HEK293 (cell line): ENCODE measurements around the gene AQP6.
A peak's percentile ranks its signal among the peaks of the same experiment; 100 is the strongest.

Source experiments
- ATF2 ChIP-seq: fragments of 450-650 bp; formaldehyde crosslinking; IDR thresholded peaks from 2 replicates; pipeline ENCODE4 v1.5.1; 2016; ENCODE audit warnings: missing biosample characterization, missing genetic modification characterization, low read depth
- GFI1B ChIP-seq: fragments of 450-650 bp; formaldehyde crosslinking; IDR thresholded peaks from 2 replicates; pipeline ENCODE4 v1.5.1; 2016; ENCODE audit warnings: missing biosample characterization, missing genetic modification characterization
- GLIS1 ChIP-seq: fragments of 450-650 bp; formaldehyde crosslinking; IDR thresholded peaks from 2 replicates; pipeline ENCODE4 v1.5.1; 2016; ENCODE audit warnings: missing biosample characterization, missing genetic modification characterization
- GLIS2 ChIP-seq: fragments of 450-650 bp; formaldehyde crosslinking; IDR thresholded peaks from 2 replicates; pipeline ENCODE4 v1.5.1; 2016; ENCODE audit warnings: missing biosample characterization, missing genetic modification characterization
- HOXC10 ChIP-seq: sonication (generic); formaldehyde crosslinking; IDR thresholded peaks from 2 replicates; pipeline ENCODE4 v1.8.1; 2023; ENCODE audit warnings: mild to moderate bottlenecking, missing genetic modification reagents
- KLF1 ChIP-seq: fragments of 450-650 bp; formaldehyde crosslinking; IDR thresholded peaks from 2 replicates; pipeline ENCODE4 v1.5.1; 2016; ENCODE audit warnings: missing biosample characterization, missing genetic modification characterization
- KLF9 ChIP-seq: fragments of 450-650 bp; formaldehyde crosslinking; IDR thresholded peaks from 2 replicates; pipeline ENCODE4 v1.5.1; 2016; ENCODE audit warnings: missing biosample characterization, missing genetic modification characterization, low read depth
- MZF1 ChIP-seq: fragments of 450-650 bp; formaldehyde crosslinking; IDR thresholded peaks from 2 replicates; pipeline ENCODE4 v1.5.1; 2017; ENCODE audit warnings: missing biosample characterization, missing genetic modification characterization, borderline replicate concordance
- PRDM10 ChIP-seq: fragments of 450-650 bp; formaldehyde crosslinking; IDR thresholded peaks from 2 replicates; pipeline ENCODE4 v1.5.1; 2016; ENCODE audit warnings: missing biosample characterization, missing genetic modification characterization
- ZBTB7A ChIP-seq: fragments of 450-650 bp; formaldehyde crosslinking; IDR thresholded peaks from 2 replicates; pipeline ENCODE4 v1.5.1; 2016; ENCODE audit warnings: low read depth, missing biosample characterization, missing genetic modification characterization
- ZFP69B ChIP-seq: fragments of 450-650 bp; formaldehyde crosslinking; IDR thresholded peaks from 2 replicates; pipeline ENCODE4 v1.5.1; 2016; ENCODE audit warnings: missing biosample characterization, missing genetic modification characterization
- ZNF146 ChIP-seq: fragments of 450-650 bp; formaldehyde crosslinking; IDR thresholded peaks from 2 replicates; pipeline ENCODE4 v1.5.1; 2016; ENCODE audit warnings: missing biosample characterization, missing genetic modification characterization
- ZNF24 ChIP-seq: fragments of 450-650 bp; formaldehyde crosslinking; IDR thresholded peaks from 2 replicates; pipeline ENCODE4 v1.5.1; 2016; ENCODE audit warnings: missing biosample characterization, missing genetic modification characterization
- ZNF26 ChIP-seq: fragments of 450-650 bp; formaldehyde crosslinking; IDR thresholded peaks from 2 replicates; pipeline ENCODE4 v1.5.1; 2016; ENCODE audit warnings: missing biosample characterization, missing genetic modification characterization
- ZNF292 ChIP-seq: fragments of 450-650 bp; formaldehyde crosslinking; IDR thresholded peaks from 2 replicates; pipeline ENCODE4 v1.5.1; 2016; ENCODE audit warnings: low read depth, missing biosample characterization, missing genetic modification characterization, borderline replicate concordance
- ZNF302 ChIP-seq: fragments of 450-650 bp; formaldehyde crosslinking; IDR thresholded peaks from 2 replicates; pipeline ENCODE4 v1.5.1; 2016; ENCODE audit warnings: missing biosample characterization, missing genetic modification characterization, low read depth
- ZNF311 ChIP-seq: fragments of 450-650 bp; formaldehyde crosslinking; IDR thresholded peaks from 2 replicates; pipeline ENCODE4 v1.5.1; 2017; ENCODE audit warnings: missing biosample characterization, missing genetic modification characterization, borderline replicate concordance
- ZNF324 ChIP-seq: fragments of 450-650 bp; formaldehyde crosslinking; IDR thresholded peaks from 2 replicates; pipeline ENCODE4 v1.5.1; 2016; ENCODE audit warnings: missing biosample characterization, missing genetic modification characterization
- ZNF416 ChIP-seq: fragments of 450-650 bp; formaldehyde crosslinking; IDR thresholded peaks from 2 replicates; pipeline ENCODE4 v1.5.1; 2016; ENCODE audit warnings: missing biosample characterization, missing genetic modification characterization
- ZNF433 ChIP-seq: fragments of 450-650 bp; formaldehyde crosslinking; IDR thresholded peaks from 2 replicates; pipeline ENCODE4 v1.5.1; 2016; ENCODE audit warnings: missing biosample characterization, missing genetic modification characterization, low read depth
- ZNF473 ChIP-seq: fragments of 450-650 bp; formaldehyde crosslinking; IDR thresholded peaks from 2 replicates; pipeline ENCODE4 v1.5.1; 2017; ENCODE audit warnings: missing biosample characterization, missing genetic modification characterization
- ZNF501 ChIP-seq: fragments of 450-650 bp; formaldehyde crosslinking; IDR thresholded peaks from 2 replicates; pipeline ENCODE4 v1.5.1; 2016; ENCODE audit warnings: missing biosample characterization, missing genetic modification characterization
- ZNF514 ChIP-seq: fragments of 450-650 bp; formaldehyde crosslinking; IDR thresholded peaks from 2 replicates; pipeline ENCODE4 v1.5.1; 2016; ENCODE audit warnings: missing biosample characterization, missing genetic modification characterization
- ZNF518A ChIP-seq: fragments of 450-650 bp; formaldehyde crosslinking; conservative IDR thresholded peaks from 2 replicates; pipeline ENCODE4 v1.5.1; 2016; ENCODE audit warnings: low read depth, missing biosample characterization, missing genetic modification characterization
- ZNF544 ChIP-seq: fragments of 450-650 bp; formaldehyde crosslinking; IDR thresholded peaks from 2 replicates; pipeline ENCODE4 v1.5.0; 2017; ENCODE audit warnings: missing biosample characterization, missing genetic modification characterization
- ZNF558 ChIP-seq: fragments of 450-650 bp; formaldehyde crosslinking; IDR thresholded peaks from 2 replicates; pipeline ENCODE4 v1.5.1; 2016; ENCODE audit warnings: missing biosample characterization, missing genetic modification characterization
- ZNF629 ChIP-seq: fragments of 450-650 bp; formaldehyde crosslinking; IDR thresholded peaks from 2 replicates; pipeline ENCODE4 v1.5.1; 2017; ENCODE audit warnings: missing biosample characterization, missing genetic modification characterization
- ZNF785 ChIP-seq: fragments of 450-650 bp; formaldehyde crosslinking; IDR thresholded peaks from 2 replicates; pipeline ENCODE4 v1.5.1; 2016; ENCODE audit warnings: missing biosample characterization, missing genetic modification characterization
- ZSCAN23 ChIP-seq: fragments of 450-650 bp; formaldehyde crosslinking; IDR thresholded peaks from 2 replicates; pipeline ENCODE4 v1.5.1; 2016; ENCODE audit warnings: missing biosample characterization, missing genetic modification characterization

The AQP6 gene

GRCh38 chr12:50025187-50026059, 52.7 kb downstream of the AQP6 start, which contains the start of gene RACGAP1 (continued):
- TF ChIP-seq ATF2 (peak; percentile 87), ZNF302 (tag by site-specific recombination) (no peak), KLF9 (tag by site-specific recombination) (peak; percentile 91), GLIS2 (peak; percentile 94), ZNF311 (tag by site-specific recombination) (no peak), ZNF518A (tag by site-specific recombination) (peak; percentile 97), ZBTB7A (tag by site-specific recombination) (peak; percentile 68; the same call in 1 of the 2 replicates), ZNF501 (tag by site-specific recombination) (peak; percentile 59; the same call in 1 of the 2 replicates), ZNF544 (no peak), ZFP69B (tag by site-specific recombination) (peak; percentile 97), MZF1 (no peak), GLIS1 (tag by site-specific recombination) (peak; percentile 80), ZNF785 (tag by site-specific recombination) (no peak; the same call in 1 of the 2 replicates), ZNF292 (tag by site-specific recombination) (no peak), ZNF146 (tag by site-specific recombination) (0 out of 2 replicates have a peak, but pooled peaks have one; percentile 5), HOXC10 (CRISPR knock-in tag) (0 out of 2 replicates have a peak, but pooled peaks have one; percentile 76), ZNF324 (tag by site-specific recombination) (peak; percentile 71; the same call in 1 of the 2 replicates), ZNF24 (tag by site-specific recombination) (peak; percentile 82), ZSCAN23 (tag by site-specific recombination) (0 out of 2 replicates have a peak, but pooled peaks have one; percentile 58), ZNF473 (tag by site-specific recombination) (no peak), ZNF629 (tag by site-specific recombination) (peak; percentile 98), PRDM10 (tag by site-specific recombination) (peak; percentile 78), ZNF514 (tag by site-specific recombination) (no peak), ZNF433 (tag by site-specific recombination) (no peak), GFI1B (tag by site-specific recombination) (no peak), ZNF416 (no peak), KLF1 (tag by site-specific recombination) (peak; percentile 71), ZNF558 (tag by site-specific recombination) (0 out of 2 replicates have a peak, but pooled peaks have one; percentile 26), ZNF26 (no peak)
